GM04504 (cell line): ENCODE data around the gene ELOVL7.
"Not testable (repeated sequence)": the region's sequence is repeated elsewhere in the genome, so short reads cannot be mapped to it uniquely, and the experiment has no call there.

ENCODE experiments used
- DNase-seq: peaks from one replicate; pipeline ENCODE4 v3.0.0-alpha.2; 2012; ENCODE audit warnings: low read depth

ELOVL7 gene

GRCh38 chr5:60715201-60715928 lies 128.7 kb downstream of the ELOVL7 start:
- not testable (repeated sequence) for DNase-seq

GRCh38 chr5:60712950-60713349 lies 131.1 kb downstream of the ELOVL7 start:
- DNase-seq: no peak

GRCh38 chr5:60711892-60712291 lies 132.2 kb downstream of the ELOVL7 start:
- DNase-seq: not testable (repeated sequence)

- DNase-seq: no peak
Observed at GRCh38 chr5:60710362-60710761, 133.7 kb downstream of the ELOVL7 start.

- DNase-seq: no peak
Observed at GRCh38 chr5:60705144-60705543, 138.9 kb downstream of the ELOVL7 start.

GRCh38 chr5:60703944-60704343 lies 140.1 kb downstream of the ELOVL7 start:
- DNase-seq: no peak
